HCT116 (cell line): Measurements from ENCODE around the gene ADORA1. TPM values are rescaled to one million over a fixed set of nuclear protein-coding genes. Genes with fewer than 3 reads are reported as not detected.

Experiments
- ATAC-seq: fragments of 200-7000 bp; cut with Tn5 transposase; 2 replicates; pipeline ENCODE4 v1.9.1; 2020; ENCODE audit warnings: mild to moderate bottlenecking, moderate library complexity
- BruUV-seq: library from RNA; stranded (reverse); fragments of 400-500 nt; replicated peaks from 2 replicates; lab custom pipeline; 2021; lab: Mats Ljungman, UMichigan
- CTCF ChIA-PET: fragments of 300-600 bp; sonication (Branson Sonifier 250); formaldehyde crosslinking; loops from one replicate; lab custom pipeline; 2021; ENCODE audit warnings: antibody characterized with exemption; lab: Charles Lee
- POLR2A ChIA-PET: fragments of 300-600, 350-600 bp; sonication (Branson Sonifier 250); formaldehyde crosslinking; loops from one replicate; lab custom pipeline; 2021; ENCODE audit warnings: antibody characterized with exemption; lab: Charles Lee
- RAD21 ChIA-PET, 2 experiments: fragments of 300-600 bp; sonication (Branson Sonifier 250); formaldehyde crosslinking; loops; one replicate each; lab custom pipeline; 2023; ENCODE audit warnings: low total read pairs in 2 of 2; ENCODE audit not compliant: uncharacterized antibody in 2 of 2, unreplicated experiment in 2 of 2, low non-redundant PET in 1 of 2; lab: Charles Lee
- DNase-seq: peaks from one replicate; pipeline ENCODE4 v3.0.0-alpha.2; 2010; ENCODE audit warnings: low read depth, low spot score
- H2AFZ ChIP-seq: fragments of 200-600 bp; shearing (Covaris generic), sonication (generic); 2 replicates; pipeline ENCODE4 v1.6.1; 2017; ENCODE audit warnings: low read depth, mixed run types, mixed read lengths, antibody characterized with exemption, low read length; ENCODE audit not compliant: poor library complexity, severe bottlenecking
- H3K27ac ChIP-seq: 2 replicates; pipeline ENCODE4 v1.5.1; 2012; ENCODE audit warnings: low read depth, low read length
- H3K27me3 ChIP-seq: fragments of 200-600 bp; sonication (generic); 2 replicates; pipeline ENCODE4 v1.6.1; 2016; ENCODE audit warnings: mixed run types, low read length, mixed read lengths; ENCODE audit not compliant: insufficient read depth
- H3K36me3 ChIP-seq, 2 experiments: fragments of 200-500 bp in 1 of 2; fragments of 200-600 bp in 1 of 2; sonication (Bioruptor generic) in 1 of 2; sonication (generic) in 1 of 2; 2 replicates each; pipeline versions ENCODE4 v1.5.1 to v1.6.1; 2014 to 2016; ENCODE audit warnings: low read length in 2 of 2, inconsistent platforms in 1 of 2, mixed read lengths in 1 of 2, mixed run types in 1 of 2; ENCODE audit not compliant: insufficient read depth in 2 of 2, control insufficient read depth in 1 of 2
- H3K4me1 ChIP-seq, 2 experiments: fragments of 200-600 bp in 1 of 2; sonication (generic) in 1 of 2; 2 replicates each; pipeline versions ENCODE4 v1.5.1 to v1.6.1; 2012 to 2017; ENCODE audit warnings: low read length in 2 of 2, inconsistent platforms in 1 of 2, mild to moderate bottlenecking in 1 of 2, mixed read lengths in 1 of 2, mixed run types in 1 of 2, moderate library complexity in 1 of 2; ENCODE audit not compliant: insufficient read depth in 2 of 2, control insufficient read depth in 1 of 2
- H3K4me2 ChIP-seq: fragments of 200-600 bp; sonication (generic); 2 replicates; pipeline ENCODE4 v1.6.1; 2017; ENCODE audit warnings: mixed run types, low read length, mixed read lengths
- H3K4me3 ChIP-seq, 2 experiments: fragments of 200-600 bp in 1 of 2; sonication (generic) in 1 of 2; replicated peaks in 1 of 2; 2 replicates each; pipeline ENCODE4 v1.5.1; 2011 to 2016; ENCODE audit warnings: low read length in 2 of 2, control low read depth in 1 of 2, low read depth in 1 of 2, mild to moderate bottlenecking in 1 of 2, mixed read lengths in 1 of 2, mixed run types in 1 of 2
- H3K79me2 ChIP-seq: fragments of 200-600 bp; sonication (generic); 2 replicates; pipeline ENCODE4 v1.6.1; 2017; ENCODE audit warnings: mild to moderate bottlenecking, mixed run types, low read length, moderate library complexity, mixed read lengths; ENCODE audit not compliant: insufficient read depth
- H3K9ac ChIP-seq: fragments of 200-600 bp; sonication (generic); 2 replicates; pipeline ENCODE4 v1.6.1; 2016; ENCODE audit warnings: low read length, mixed read lengths
- H3K9me2 ChIP-seq: fragments of 200-600 bp; sonication (generic), shearing (Covaris generic); 2 replicates; pipeline ENCODE4 v1.6.1; 2017; ENCODE audit warnings: mixed run types, mild to moderate bottlenecking, moderate library complexity; ENCODE audit not compliant: insufficient read depth
- H3K9me3 ChIP-seq, 2 experiments: fragments of 200-500 bp in 1 of 2; fragments of 200-600 bp in 1 of 2; sonication (Bioruptor generic) in 1 of 2; sonication (generic) in 1 of 2; 2 replicates each; pipeline ENCODE4 v1.6.1; 2014 to 2017; ENCODE audit warnings: low read length in 2 of 2, mixed read lengths in 2 of 2, inconsistent platforms in 1 of 2, low read depth in 1 of 2, mild to moderate bottlenecking in 1 of 2, mixed run types in 1 of 2, moderate library complexity in 1 of 2; ENCODE audit not compliant: control insufficient read depth in 1 of 2, insufficient read depth in 1 of 2
- H4K20me1 ChIP-seq: fragments of 200-600 bp; sonication (generic), shearing (Covaris generic); 2 replicates; pipeline ENCODE4 v1.6.1; 2017; ENCODE audit warnings: mixed run types, mild to moderate bottlenecking, moderate library complexity; ENCODE audit not compliant: insufficient read depth
- CBX3 ChIP-seq: IDR thresholded peaks from 2 replicates; pipeline ENCODE4 v1.6.1; 2012; ENCODE audit warnings: low read depth
- CTCF ChIP-seq, 3 experiments: fragments of 200-600 bp in 1 of 3; sonication (generic) in 1 of 3; IDR thresholded peaks in 2 of 3; conservative IDR thresholded peaks in 1 of 3; 2 replicates each; pipeline ENCODE4 v1.5.1; 2012 to 2017; ENCODE audit warnings: low read depth in 2 of 3, low read length in 2 of 3, antibody characterized with exemption in 1 of 3, borderline replicate concordance in 1 of 3, control low read depth in 1 of 3, mild to moderate bottlenecking in 1 of 3, mixed read lengths in 1 of 3, mixed run types in 1 of 3, moderate library complexity in 1 of 3; ENCODE audit not compliant: insufficient read depth in 1 of 3
- ELF1 ChIP-seq: IDR thresholded peaks from 2 replicates; pipeline ENCODE4 v1.6.1; 2012; ENCODE audit warnings: low read depth, borderline replicate concordance
- EZH2phosphoT487 ChIP-seq: fragments of 200-600 bp; IDR thresholded peaks from 2 replicates; pipeline ENCODE4 v1.6.1; 2018; ENCODE audit warnings: antibody characterized with exemption, borderline replicate concordance
- RAD21 ChIP-seq: IDR thresholded peaks from 2 replicates; pipeline ENCODE4 v1.6.1; 2012; ENCODE audit warnings: low read depth, mild to moderate bottlenecking
- REST ChIP-seq: IDR thresholded peaks from 2 replicates; pipeline ENCODE4 v1.6.1; 2012; ENCODE audit warnings: low read depth
- SIN3A ChIP-seq: IDR thresholded peaks from 2 replicates; pipeline ENCODE4 v1.6.1; 2012; ENCODE audit warnings: low read depth
- SP1 ChIP-seq: IDR thresholded peaks from 2 replicates; pipeline ENCODE4 v1.6.1; 2012; ENCODE audit warnings: low read depth
- SRF ChIP-seq: IDR thresholded peaks from 2 replicates; pipeline ENCODE4 v1.6.1; 2012; ENCODE audit warnings: low read depth
- TCF7L2 ChIP-seq: IDR thresholded peaks from 2 replicates; pipeline ENCODE4 v1.7.0; 2011; ENCODE audit warnings: borderline replicate concordance, inconsistent platforms; ENCODE audit not compliant: insufficient read depth, insufficient read length; ENCODE audit errors: extremely low read depth
- intact Hi-C: fragments of 100-400 bp; cut with micrococcal nuclease; formaldehyde crosslinking; loops from 2 replicates; pipeline ENCODE4 v1.10.0; 2022
- total RNA-seq: library from RNA; stranded (reverse); gene quantifications from one replicate; pipeline ENCODE4 v1.2.1, GENCODE V29; 2021; ENCODE audit not compliant: unreplicated experiment
- TF ChIP-seq, protein P1 (sequence below): IDR thresholded peaks from 2 replicates; pipeline ENCODE4 v1.6.1; 2011; ENCODE audit warnings: mild to moderate bottlenecking, low read length, moderate library complexity; ENCODE audit not compliant: insufficient replicate concordance; ENCODE audit errors: extremely low read depth
- TF ChIP-seq, protein P2 (sequence below): IDR thresholded peaks from 2 replicates; pipeline ENCODE4 v1.6.1; 2012

The ADORA1 gene
- total RNA-seq, 1 experiment from 2014 or later: 2.8 TPM

GRCh38 chr1:203146537-203146936 lies 19.0 kb downstream of the ADORA1 start (continued):
- TF ChIP-seq, protein P1, sequence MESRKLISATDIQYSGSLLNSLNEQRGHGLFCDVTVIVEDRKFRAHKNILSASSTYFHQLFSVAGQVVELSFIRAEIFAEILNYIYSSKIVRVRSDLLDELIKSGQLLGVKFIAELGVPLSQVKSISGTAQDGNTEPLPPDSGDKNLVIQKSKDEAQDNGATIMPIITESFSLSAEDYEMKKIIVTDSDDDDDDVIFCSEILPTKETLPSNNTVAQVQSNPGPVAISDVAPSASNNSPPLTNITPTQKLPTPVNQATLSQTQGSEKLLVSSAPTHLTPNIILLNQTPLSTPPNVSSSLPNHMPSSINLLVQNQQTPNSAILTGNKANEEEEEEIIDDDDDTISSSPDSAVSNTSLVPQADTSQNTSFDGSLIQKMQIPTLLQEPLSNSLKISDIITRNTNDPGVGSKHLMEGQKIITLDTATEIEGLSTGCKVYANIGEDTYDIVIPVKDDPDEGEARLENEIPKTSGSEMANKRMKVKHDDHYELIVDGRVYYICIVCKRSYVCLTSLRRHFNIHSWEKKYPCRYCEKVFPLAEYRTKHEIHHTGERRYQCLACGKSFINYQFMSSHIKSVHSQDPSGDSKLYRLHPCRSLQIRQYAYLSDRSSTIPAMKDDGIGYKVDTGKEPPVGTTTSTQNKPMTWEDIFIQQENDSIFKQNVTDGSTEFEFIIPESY: no peak

- TF ChIP-seq SP1 (no peak), CBX3 (no peak), RAD21 (no peak), SRF (no peak), CTCF (IDR thresholded peaks at IDR 0.05 in 2 of 3, conservative IDR thresholded peaks at IDR 0.05 in 1 of 3; ENCODE audit: borderline replicate concordance in 1 of 3, insufficient read depth in 1 of 3, low read depth in 2 of 3, low read length in 2 of 3) (no peak), REST (no peak), EZH2phosphoT487 (no peak), SIN3A (no peak), TCF7L2 (no peak), ELF1 (no peak)
- TF ChIP-seq, protein P1: no peak
- TF ChIP-seq, protein P2, sequence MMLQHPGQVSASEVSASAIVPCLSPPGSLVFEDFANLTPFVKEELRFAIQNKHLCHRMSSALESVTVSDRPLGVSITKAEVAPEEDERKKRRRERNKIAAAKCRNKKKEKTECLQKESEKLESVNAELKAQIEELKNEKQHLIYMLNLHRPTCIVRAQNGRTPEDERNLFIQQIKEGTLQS: no peak
- TF ChIP-seq, all 23 proteins: peak for 0
- Histone ChIP-seq H2AFZ (no peak overlapping the region), H3K4me2 (no peak overlapping the region), H3K36me3 (no peaks in the 10 kb centered on the region), H3K9me2 (no peaks in the 10 kb centered on the region), H3K4me3 (no peak overlapping the region), H3K27me3 (no peaks in the 10 kb centered on the region), H3K9ac (no peak overlapping the region), H4K20me1 (no peaks in the 10 kb centered on the region), H3K9me3 (no peaks in the 10 kb centered on the region), H3K27ac (no peak overlapping the region), H3K4me1 (peaks cover 3 to 13% of the 10 kb centered on the region in 2 experiments; a peak in 3 of 4 replicates), H3K79me2 (no peaks in the 10 kb centered on the region)
- POLR2A ChIA-PET: no interaction called here
- intact Hi-C loops: no loop called here
- RAD21 ChIA-PET: no interaction called here
- ATAC-seq (no peak), DNase-seq (no peak)
- BruUV-seq: no TSS peak
- CTCF ChIA-PET: interaction anchor here (0.7 to 2.9 kb wide), 6 partner anchors 14 to 30 kb away, joined by 3 to 20 read pairs (median 5); partner anchors contain the start of gene ADORA1
Measured at GRCh38 chr1:203147376-203147775, 19.9 kb downstream of the ADORA1 start.
